NCI-H1694 treated with DMSO at 0.1 percent for 48 hours (cell line): ENCODE results near the gene C2orf66.
A peak's percentile ranks its signal among the peaks of the same experiment; 100 is the strongest.

ENCODE experiments used
- DNase-seq: peaks from one replicate; lab custom pipeline; 2025; lab: John Stamatoyannopoulos, UW

The C2orf66 gene

GRCh38 chr2:196809260-196809659 lies at the start of gene C2orf66:
C2orf66 (minus strand) TSS chr2:196809355; CDS start chr2:196809336, 19 bp downstream.
- no peak for DNase-seq

DNA sequence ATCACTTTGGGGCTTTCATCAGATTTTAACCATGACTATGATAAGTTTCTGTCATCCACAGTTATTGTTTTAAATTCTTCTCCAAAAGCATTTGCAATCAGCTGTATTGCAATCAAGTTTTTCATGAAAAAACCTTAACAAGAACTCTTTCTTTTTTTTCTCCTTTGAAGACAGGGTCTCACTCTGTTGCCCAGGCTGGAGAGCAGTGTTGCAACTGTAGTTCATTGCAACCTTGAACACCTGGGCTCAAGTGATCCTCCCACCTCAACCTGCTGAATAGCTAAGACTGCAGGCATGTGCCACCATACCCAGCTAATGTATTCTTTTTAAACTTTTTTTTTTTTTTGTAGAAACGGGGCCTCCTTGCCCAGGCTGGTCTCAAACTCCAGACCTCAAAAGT lies 45.5 kb upstream of the C2orf66 start:
- no peak for DNase-seq

- DNase-seq, result no peak
Measured at GRCh38 chr2:196853301-196854087, 44.3 kb upstream of the C2orf66 start.

DNA sequence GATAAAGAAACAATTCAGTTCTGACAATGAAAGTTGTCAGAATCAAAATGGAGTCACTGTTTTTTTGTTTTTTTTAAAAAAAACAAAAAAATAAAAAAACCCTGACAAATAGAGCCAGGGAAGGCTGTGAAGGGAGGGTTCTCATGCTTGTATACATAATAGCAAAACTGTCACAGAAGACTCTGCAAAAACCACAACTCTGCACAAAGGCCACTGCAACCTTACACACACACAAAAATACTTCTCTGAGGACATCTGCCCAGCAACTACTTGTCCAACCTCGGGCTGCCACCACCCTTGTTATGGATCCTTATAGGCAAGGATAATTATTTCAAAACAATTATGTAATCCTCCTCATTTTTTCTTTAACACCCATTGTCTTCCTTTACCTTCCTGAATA lies 41.9 kb upstream of the C2orf66 start:
- DNase-seq, result no peak

GRCh38 chr2:196849895-196850294 lies 40.7 kb upstream of the C2orf66 start:
- DNase-seq, result peak; percentile 38

DNA sequence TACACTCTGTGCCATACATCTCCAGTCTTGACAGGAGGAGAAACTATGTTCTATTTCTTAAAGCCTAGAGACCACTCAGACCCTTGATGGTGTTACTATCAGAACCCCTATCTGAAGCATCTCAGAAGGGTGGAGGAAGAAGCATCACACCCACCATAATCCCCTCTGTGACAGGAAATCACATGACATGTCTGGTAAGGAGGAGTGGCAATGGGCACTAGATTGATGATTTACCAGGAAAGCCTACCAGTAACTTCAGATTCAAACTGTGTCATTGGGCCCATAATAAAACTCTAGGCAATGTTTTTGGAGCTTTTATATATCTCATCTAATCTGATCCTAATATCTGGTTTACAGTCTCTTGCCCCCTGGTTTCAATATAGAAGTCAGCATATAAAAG lies 37.1 kb upstream of the C2orf66 start:
- no peak for DNase-seq

- DNase-seq, result no peak
Measured at GRCh38 chr2:196845371-196845770, 36.2 kb upstream of the C2orf66 start.

DNA sequence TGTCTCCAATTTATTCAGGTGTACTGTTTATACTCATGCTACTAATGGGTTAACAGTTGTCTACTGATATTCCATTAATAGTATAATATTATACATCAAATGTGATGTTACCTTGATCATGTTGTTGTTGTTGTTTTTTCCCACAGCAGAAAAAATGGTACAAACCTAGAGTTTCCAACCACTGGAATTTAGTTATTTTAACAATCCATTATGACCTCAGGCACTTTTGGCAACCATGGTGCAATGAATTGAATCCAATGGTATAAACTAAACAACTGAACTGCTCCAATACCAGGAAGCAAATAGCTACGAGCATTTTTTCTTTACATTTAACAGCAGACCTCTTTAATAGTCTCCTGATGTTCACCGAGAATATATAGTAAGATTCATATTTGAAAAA lies 31.0 kb upstream of the C2orf66 start:
- no peak for DNase-seq

GRCh38 chr2:196839574-196839973 lies 30.4 kb upstream of the C2orf66 start:
- DNase-seq, result no peak

GRCh38 chr2:196836440-196836839 lies 27.3 kb upstream of the C2orf66 start:
- no peak for DNase-seq

DNA sequence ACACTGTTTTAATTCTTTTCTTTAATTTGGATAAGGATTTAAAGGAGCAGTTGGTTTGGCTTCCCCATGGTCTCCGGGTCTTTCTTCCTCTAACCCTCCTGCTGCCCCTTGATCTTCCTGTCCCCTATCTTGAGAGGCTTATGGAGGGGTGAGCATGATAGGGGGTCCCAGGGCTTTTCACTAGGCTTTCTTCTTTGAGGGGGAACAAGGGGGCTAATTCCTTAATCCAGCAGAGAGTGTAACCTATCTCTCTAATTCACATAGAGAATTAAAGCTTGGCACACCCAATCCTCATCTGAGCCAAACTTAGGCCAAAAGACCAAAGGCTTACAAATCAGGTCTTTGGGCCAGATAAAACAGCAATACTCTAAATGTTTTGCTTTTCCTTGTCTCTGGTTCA lies 21.5 kb upstream of the C2orf66 start:
- DNase-seq, result no peak

DNA sequence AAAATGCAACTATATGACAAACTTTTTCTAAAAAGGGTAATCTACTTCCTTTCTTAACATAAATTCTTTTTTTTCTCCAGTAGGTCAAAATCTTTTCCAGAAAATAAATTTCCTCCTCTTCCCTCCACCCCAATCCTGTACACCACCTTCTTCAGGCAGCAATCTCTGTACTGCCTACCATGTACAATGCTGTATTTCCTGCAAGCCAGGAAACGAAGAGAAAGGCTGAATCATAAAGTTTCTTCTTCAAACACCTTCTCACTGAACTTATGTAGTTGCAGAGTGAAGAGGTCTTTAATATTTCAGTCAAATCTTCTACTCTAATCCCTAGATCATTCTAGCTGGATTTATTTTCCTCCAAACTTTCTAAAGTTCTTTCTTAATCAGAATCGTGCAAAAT lies 18.2 kb upstream of the C2orf66 start:
- DNase-seq, result no peak

DNA sequence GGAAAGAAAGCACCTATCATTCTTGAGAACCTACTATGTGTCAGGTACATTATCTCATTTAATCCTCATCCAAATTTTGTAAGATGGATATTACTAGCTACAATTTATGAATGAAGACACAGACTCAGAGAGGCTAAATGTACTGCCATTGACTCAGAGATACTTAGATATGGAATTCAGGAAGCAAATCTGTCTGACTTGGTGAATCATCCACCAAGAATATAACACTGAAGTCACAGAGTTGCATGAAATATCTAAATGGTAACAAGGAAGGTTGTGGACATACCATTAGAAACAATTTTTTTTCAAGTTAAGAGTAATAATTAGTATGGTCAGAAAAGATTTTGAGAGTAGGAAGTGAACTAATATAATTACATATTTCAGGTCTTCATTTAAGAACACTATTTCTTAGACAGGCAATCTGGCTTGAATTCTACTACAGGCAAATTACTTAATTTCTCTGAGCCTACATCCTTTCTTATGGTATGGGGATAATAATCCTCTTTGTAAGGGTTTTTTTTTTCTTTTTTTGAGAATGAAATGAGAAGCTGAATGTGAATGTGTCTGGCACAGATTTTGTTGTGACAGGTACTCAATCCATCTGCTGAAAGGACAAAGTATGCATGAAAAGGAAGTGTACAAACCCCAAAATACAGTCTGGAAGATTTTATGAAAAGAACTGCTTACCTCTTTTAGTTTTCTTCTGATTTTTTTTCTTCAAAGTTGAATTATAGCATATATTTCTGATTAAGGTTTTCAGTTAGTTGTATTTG lies 14.8 kb upstream of the C2orf66 start:
- DNase-seq, result no peak

DNA sequence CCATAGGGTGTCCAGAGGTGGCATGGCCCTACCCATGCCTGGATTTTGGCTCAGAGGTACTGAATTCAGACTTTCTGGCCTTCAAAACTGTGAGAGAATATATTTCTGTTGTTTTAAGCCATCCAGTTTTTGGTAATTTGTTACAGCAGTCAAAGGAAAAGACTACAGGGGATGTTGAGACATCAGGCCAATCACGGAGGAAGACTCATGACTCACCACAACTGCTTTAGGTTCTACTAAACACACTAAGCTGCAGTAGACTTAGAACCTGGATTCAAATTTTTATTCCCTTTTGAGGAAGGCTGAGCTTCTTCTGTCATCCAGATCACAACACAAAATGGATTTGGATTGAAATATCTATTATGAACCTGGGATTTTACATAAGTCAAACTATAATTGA lies 12.0 kb upstream of the C2orf66 start:
- DNase-seq, result no peak

GRCh38 chr2:196808083-196808665 lies 981 bp downstream of the C2orf66 start:
- DNase-seq, result peak; percentile 66

DNA sequence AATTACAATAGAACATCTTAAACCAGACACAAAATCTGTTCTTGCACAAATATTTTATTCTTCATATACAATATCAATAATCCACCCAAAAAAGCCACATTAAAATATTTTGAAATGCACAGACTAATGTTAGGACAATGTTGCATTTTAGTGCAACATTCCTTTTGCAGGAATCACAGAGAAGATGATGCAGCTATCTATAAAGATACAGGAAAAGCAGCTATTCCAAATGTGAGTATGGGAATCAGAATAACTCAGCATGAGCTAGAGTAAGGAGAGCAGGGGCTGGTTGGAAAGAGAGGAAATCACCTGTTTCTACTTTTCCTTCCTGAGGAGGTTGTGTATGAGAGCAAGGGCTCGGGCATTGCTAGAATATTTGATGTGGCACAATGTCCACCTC lies 4.8 kb downstream of the C2orf66 start:
- DNase-seq, result no peak

DNA sequence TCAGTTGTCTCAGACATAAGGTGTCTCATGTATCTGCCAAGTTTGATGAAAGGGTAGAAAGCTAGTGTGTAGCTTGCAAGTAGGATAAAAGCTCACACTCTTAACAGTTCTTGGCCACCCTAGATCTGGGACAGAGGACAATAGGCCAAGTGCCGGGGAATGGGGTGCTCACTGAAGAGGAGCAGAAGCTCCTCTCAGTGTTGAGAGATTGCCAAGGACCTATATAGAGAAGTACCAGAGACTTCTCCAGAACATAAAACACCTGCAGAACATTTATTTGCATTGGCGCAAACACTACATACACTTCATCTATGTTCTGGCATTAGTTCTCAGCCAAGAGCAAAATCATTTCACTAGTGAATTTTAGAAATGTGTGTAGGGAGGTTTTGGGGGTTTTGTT lies 6.8 kb downstream of the C2orf66 start:
- no peak for DNase-seq

- DNase-seq, result no peak
Measured at GRCh38 chr2:196801674-196802261, 7.4 kb downstream of the C2orf66 start.

- no peak for DNase-seq
Measured at GRCh38 chr2:196798980-196799379, 10.2 kb downstream of the C2orf66 start.

GRCh38 chr2:196792865-196793264 lies 16.3 kb downstream of the C2orf66 start:
- no peak for DNase-seq

GRCh38 chr2:196783431-196784094 lies 25.6 kb downstream of the C2orf66 start:
- no peak for DNase-seq

DNA sequence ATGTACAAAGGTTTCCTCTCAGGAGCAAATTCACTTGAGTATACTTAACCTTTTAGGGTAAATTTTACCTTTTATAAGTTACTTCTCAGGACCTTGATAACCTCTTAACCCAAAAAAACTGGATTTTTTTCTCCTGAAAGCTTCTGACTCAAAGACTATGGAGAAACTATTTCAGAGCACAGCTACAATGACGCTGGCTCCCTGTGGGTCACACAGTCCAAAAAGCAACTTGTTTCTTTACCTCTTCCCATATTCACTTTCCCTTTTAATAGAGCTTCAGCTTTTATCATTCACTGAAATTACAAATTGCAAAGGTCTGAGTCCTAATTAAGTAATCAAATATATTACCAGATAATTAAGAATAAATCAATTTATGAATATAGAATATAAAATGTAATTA lies 42.1 kb downstream of the C2orf66 start:
- DNase-seq, result no peak
